Activated CD4-positive, CD25-positive, alpha-beta regulatory T cell treated with anti-CD3 and anti-CD28 coated beads, Interleukin-2, amount 50 U/mL, for 72 hours (primary cell): ENCODE results near the gene HSPBP1.

Experiments
- DNase-seq: peaks from one replicate; pipeline ENCODE4 v3.0.0; 2021

The HSPBP1 gene

GRCh38 chr19:55253842-55254624, 25.9 kb downstream of the HSPBP1 start:
- DNase-seq = peak; percentile 57

GRCh38 chr19:55252760-55253663, 26.9 kb downstream of the HSPBP1 start:
- DNase-seq = no peak

GRCh38 chr19:55251341-55252081, 28.4 kb downstream of the HSPBP1 start:
- no peak for DNase-seq

GRCh38 chr19:55250262-55251036, 29.5 kb downstream of the HSPBP1 start:
- no peak for DNase-seq

GRCh38 chr19:55249841-55250240, 30.1 kb downstream of the HSPBP1 start:
- no peak for DNase-seq

- no peak for DNase-seq
Measured at GRCh38 chr19:55248704-55249103, 31.2 kb downstream of the HSPBP1 start.

- DNase-seq = no peak
Measured at GRCh38 chr19:55248166-55248675, 31.7 kb downstream of the HSPBP1 start.

GRCh38 chr19:55247621-55248099, 32.2 kb downstream of the HSPBP1 start:
- DNase-seq = no peak

GRCh38 chr19:55246462-55247451, 33.2 kb downstream of the HSPBP1 start:
- no peak for DNase-seq

- DNase-seq = no peak
Measured at GRCh38 chr19:55245236-55245904, 34.5 kb downstream of the HSPBP1 start.

GRCh38 chr19:55244004-55244680, 35.8 kb downstream of the HSPBP1 start:
- no peak for DNase-seq

GRCh38 chr19:55242517-55242916, 37.4 kb downstream of the HSPBP1 start:
- no peak for DNase-seq

- DNase-seq = no peak
Measured at GRCh38 chr19:55241935-55242464, 37.9 kb downstream of the HSPBP1 start.

- DNase-seq = no peak
Measured at GRCh38 chr19:55241143-55241934, 38.6 kb downstream of the HSPBP1 start.

- no peak for DNase-seq
Measured at GRCh38 chr19:55240713-55241020, 39.2 kb downstream of the HSPBP1 start.

GRCh38 chr19:55239004-55239403, 40.9 kb downstream of the HSPBP1 start:
- no peak for DNase-seq

GRCh38 chr19:55238030-55238429, 41.9 kb downstream of the HSPBP1 start:
- DNase-seq = no peak

GRCh38 chr19:55232986-55233385, 46.9 kb downstream of the HSPBP1 start:
- no peak for DNase-seq

GRCh38 chr19:55232286-55232602, 47.7 kb downstream of the HSPBP1 start:
- no peak for DNase-seq
